ENCODE data around the gene SLC3A2. TPM values are rescaled to one million over a fixed set of nuclear protein-coding genes. Genes with fewer than 3 reads are reported as not detected.
A peak's percentile ranks its signal among the peaks of the same experiment; 100 is the strongest.
"Not testable (repeated sequence)": the region's sequence is repeated elsewhere in the genome, so short reads cannot be mapped to it uniquely, and the experiment has no call there.

SLC3A2 gene
- total RNA-seq (2014; rRNA removed; shearing (Covaris generic)) = 125 and 141 TPM in 2 replicates

- DNase-seq (ENCODE audit: low read depth) = peak; percentile 91
These were observed at the start of gene SLC3A2 for GRCh38 chr11:62880803-62881578. TSS of gene SLC3A2 (plus strand) at chr11:62880896. CDS start at chr11:62881024, 128 bp downstream.

GRCh38 chr11:62830904-62831519, 49.7 kb upstream of the SLC3A2 start:
- DNase-seq (ENCODE audit: low read depth) = no peak

GRCh38 chr11:62831520-62832335, 49.0 kb upstream of the SLC3A2 start, which contains the start of gene STX5:
TSS of gene STX5 (minus strand) at chr11:62832051. CDS start at chr11:62831243, 808 bp downstream.
- DNase-seq (ENCODE audit: low read depth) = peak; percentile 97

GRCh38 chr11:62832336-62833234, 48.1 kb upstream of the SLC3A2 start, which contains the start of gene TEX54:
TSS of gene TEX54 (minus strand) at chr11:62832841.
- no peak for DNase-seq (ENCODE audit: low read depth)

- DNase-seq (ENCODE audit: low read depth) = no peak
These were observed 45.4 kb upstream of the SLC3A2 start for GRCh38 chr11:62835336-62835735.

- peak; percentile 93 for DNase-seq (ENCODE audit: low read depth)
These were observed 41.4 kb upstream of the SLC3A2 start, which contains the start of gene WDR74 for GRCh38 chr11:62839050-62839945. TSS of gene WDR74 (minus strand) at chr11:62839590. CDS start at chr11:62839570, 20 bp downstream.

- peak; percentile 95 for DNase-seq (ENCODE audit: low read depth)
These were observed 39.9 kb upstream of the SLC3A2 start for GRCh38 chr11:62840721-62841360.

- peak; percentile 100 for DNase-seq (ENCODE audit: low read depth)
These were observed 39.1 kb upstream of the SLC3A2 start for GRCh38 chr11:62841361-62842170.

GRCh38 chr11:62842171-62842741, 38.4 kb upstream of the SLC3A2 start:
- no peak for DNase-seq (ENCODE audit: low read depth)

- not testable (repeated sequence) for DNase-seq (ENCODE audit: low read depth)
These were observed 37.8 kb upstream of the SLC3A2 start for GRCh38 chr11:62842891-62843290.

GRCh38 chr11:62843466-62843865, 37.2 kb upstream of the SLC3A2 start:
- DNase-seq (ENCODE audit: low read depth) = no peak

- no peak for DNase-seq (ENCODE audit: low read depth)
These were observed 36.5 kb upstream of the SLC3A2 start for GRCh38 chr11:62844154-62844553.

GRCh38 chr11:62846177-62846576, 34.5 kb upstream of the SLC3A2 start:
- no peak for DNase-seq (ENCODE audit: low read depth)

- no peak for DNase-seq (ENCODE audit: low read depth)
These were observed 32.9 kb upstream of the SLC3A2 start for GRCh38 chr11:62847767-62848314.

- peak; percentile 48 for DNase-seq (ENCODE audit: low read depth)
These were observed 29.5 kb upstream of the SLC3A2 start for GRCh38 chr11:62850911-62851806.

- DNase-seq (ENCODE audit: low read depth) = peak; percentile 45
These were observed 28.7 kb upstream of the SLC3A2 start for GRCh38 chr11:62851807-62852522.

Data from M059J (cell line).